GM19193 (cell line): ENCODE measurements around the gene CTDSP1.

Source experiments
- POLR2A ChIP-seq: IDR thresholded peaks from 4 replicates; pipeline ENCODE4 v1.6.1; 2011; ENCODE audit not compliant: insufficient read depth, insufficient read length; ENCODE audit errors: extremely low read depth

The CTDSP1 gene

DNA sequence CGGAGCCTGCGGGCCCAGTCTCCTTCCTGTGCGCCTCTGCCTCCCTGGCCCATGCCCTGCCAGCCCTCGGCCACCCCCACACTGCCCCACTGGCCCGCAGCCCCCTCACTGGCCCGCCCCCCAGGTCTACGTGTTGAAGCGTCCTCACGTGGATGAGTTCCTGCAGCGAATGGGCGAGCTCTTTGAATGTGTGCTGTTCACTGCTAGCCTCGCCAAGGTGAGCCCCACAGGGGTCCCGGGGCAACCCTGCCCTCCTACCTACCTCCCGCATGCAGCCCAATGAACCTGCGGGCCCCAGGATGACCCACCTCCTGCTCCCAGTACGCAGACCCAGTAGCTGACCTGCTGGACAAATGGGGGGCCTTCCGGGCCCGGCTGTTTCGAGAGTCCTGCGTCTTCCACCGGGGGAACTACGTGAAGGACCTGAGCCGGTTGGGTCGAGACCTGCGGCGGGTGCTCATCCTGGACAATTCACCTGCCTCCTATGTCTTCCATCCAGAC lies 3.3 kb downstream of the CTDSP1 start:
- no peak for TF ChIP-seq POLR2A

DNA sequence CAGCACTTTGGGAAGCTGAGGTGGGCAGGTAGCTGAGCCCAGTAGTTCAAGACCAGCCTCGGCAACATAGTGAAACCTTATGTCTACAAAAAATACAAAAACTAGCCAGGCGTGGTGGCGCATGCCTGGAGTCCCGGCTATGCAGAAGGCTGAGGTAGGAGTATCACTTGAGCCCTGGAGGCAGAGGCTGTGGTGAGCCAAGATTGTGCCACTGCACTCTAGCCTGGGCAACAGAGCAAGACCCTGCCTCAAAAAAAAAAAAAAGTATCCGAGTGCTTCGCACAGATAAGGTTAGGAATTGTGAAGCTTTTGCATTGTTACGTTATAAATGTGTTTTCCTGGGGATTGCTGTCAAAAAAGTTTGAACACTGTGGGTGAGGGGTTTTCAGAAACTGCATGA lies 4.1 kb downstream of the CTDSP1 start:
- no peak for TF ChIP-seq POLR2A

DNA sequence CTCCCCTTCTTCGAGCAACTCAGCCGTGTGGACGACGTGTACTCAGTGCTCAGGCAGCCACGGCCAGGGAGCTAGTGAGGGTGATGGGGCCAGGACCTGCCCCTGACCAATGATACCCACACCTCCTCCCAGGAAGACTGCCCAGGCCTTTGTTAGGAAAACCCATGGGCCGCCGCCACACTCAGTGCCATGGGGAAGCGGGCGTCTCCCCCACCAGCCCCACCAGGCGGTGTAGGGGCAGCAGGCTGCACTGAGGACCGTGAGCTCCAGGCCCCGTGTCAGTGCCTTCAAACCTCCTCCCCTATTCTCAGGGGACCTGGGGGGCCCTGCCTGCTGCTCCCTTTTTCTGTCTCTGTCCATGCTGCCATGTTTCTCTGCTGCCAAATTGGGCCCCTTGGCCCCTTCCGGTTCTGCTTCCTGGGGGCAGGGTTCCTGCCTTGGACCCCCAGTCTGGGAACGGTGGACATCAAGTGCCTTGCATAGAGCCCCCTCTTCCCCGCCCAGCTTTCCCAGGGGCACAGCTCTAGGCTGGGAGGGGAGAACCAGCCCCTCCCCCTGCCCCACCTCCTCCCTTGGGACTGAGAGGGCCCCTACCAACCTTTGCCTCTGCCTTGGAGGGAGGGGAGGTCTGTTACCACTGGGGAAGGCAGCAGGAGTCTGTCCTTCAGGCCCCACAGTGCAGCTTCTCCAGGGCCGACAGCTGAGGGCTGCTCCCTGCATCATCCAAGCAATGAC lies 4.8 kb downstream of the CTDSP1 start:
- no peak for TF ChIP-seq POLR2A

DNA sequence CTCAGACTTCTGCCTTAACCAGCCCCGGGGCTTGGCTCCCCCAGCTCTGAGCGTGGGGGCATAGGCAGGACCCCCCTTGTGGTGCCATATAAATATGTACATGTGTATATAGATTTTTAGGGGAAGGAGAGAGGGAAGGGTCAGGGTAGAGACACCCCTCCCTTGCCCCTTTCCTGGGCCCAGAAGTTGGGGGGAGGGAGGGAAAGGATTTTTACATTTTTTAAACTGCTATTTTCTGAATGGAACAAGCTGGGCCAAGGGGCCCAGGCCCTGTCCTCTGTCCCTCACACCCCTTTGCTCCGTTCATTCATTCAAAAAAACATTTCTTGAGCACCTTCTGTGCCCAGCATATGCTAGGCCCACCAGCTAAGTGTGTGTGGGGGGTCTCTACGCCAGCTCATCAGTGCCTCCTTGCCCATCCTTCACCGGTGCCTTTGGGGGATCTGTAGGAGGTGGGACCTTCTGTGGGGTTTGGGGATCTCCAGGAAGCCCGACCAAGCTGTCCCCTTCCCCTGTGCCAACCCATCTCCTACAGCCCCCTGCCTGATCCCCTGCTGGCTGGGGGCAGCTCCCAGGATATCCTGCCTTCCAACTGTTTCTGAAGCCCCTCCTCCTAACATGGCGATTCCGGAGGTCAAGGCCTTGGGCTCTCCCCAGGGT lies 5.5 kb downstream of the CTDSP1 start:
- peak; percentile 12 for TF ChIP-seq POLR2A

DNA sequence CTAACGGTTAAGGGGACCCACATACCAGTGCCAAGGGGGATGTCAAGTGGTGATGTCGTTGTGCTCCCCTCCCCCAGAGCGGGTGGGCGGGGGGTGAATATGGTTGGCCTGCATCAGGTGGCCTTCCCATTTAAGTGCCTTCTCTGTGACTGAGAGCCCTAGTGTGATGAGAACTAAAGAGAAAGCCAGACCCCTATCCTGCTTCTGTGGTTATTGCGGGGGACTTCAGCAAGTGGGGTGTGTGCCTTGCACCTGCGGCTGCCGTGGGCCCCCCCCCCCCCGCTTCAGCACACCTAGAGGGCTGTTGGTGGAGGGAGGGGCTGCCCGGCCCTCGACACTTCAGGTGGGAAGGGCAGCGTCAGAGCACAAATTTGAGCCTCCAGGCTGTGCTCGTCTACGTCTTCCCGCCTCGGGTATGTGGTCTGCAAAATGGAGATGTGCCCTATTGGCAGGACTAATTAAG lies 6.1 kb downstream of the CTDSP1 start:
- TF ChIP-seq POLR2A, result peak; percentile 9

DNA sequence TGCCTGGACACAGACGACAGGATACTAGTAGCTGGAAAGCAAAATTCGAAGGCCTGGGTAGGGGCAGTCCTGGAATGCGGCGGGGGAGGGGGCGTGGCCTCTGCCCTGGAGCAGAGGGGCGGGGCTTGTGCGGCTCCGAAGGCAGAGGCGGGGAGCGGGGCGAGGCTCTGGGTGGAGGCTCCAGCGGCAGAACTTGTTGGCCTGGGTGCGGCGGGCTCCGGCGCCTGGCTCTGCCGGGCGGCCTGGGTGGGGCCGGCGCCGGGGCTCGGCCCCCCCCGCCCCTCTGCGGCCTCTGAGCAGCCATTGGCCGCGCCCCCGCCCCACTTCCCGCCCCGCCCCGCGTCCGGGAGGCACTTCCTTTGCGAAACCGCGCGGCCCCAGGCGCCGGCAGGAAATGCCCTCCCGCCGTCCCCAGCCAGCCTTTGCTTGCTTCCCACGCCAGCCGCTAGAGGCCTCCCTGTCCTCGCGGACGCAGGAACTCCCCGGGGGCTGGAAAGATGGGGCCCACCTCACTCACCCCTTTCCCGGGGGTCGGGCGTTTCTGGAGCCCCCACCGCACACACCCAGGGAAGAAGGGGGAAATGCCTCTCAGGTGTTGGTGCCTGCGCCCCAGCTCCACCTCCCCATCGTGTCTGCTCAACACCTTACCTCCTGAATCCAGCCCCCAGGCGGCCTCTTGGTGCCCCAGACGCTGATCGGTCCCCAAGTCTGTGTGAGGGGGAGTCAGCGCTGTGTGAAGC lies 6.7 kb downstream of the CTDSP1 start:
- TF ChIP-seq POLR2A, result peak; percentile 40

DNA sequence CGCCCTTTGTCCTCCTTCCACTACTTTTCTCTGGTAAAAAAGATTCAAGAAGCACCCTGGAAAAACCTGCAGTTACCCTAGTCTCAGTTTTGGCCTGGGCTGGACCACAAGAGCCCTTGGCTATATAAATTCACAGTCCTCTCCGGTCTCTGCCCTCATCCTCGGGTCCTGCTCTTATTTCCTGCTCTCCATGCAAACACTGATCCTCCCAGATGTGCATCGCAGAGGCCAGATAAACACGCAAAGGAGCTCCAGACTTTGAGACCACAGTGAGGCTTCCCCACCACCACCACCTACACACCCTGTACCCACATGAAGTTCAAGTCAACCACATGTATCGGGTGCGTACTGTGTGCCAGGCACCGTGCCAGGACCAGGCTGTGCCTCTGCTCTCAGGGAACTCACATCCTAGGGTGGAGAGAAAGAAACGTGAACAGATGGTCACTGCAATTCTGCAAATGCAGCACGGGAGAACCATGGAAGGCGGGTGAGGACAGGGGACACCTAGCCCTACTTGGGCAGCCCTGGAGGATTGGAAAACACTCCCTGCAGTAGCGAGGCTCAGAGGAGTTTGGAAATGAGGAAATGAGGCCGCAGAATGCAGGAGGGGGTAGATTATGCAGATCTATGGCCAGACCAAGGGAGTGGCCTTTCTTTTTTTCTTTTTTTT lies 7.4 kb downstream of the CTDSP1 start:
- TF ChIP-seq POLR2A, result no peak

DNA sequence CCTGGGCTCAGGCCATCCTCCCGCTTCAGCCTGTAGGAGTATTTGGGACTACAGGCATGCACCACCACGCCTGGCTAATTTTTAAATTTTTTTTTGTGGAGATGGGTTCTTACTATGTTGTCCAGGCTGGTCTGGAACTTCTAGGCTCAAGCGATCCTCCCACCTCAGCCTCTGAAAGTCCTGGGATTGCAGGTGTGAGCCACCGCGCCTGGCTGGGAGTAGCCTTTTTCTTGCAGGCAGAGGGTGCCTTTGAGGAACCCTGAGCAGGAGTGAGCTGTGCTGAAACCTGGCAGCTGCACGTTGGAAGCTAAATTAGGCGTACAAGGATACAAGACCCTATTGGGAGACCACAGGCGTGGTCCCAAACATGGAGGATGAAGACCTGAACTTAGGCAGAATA lies 8.0 kb downstream of the CTDSP1 start:
- TF ChIP-seq POLR2A, result no peak

DNA sequence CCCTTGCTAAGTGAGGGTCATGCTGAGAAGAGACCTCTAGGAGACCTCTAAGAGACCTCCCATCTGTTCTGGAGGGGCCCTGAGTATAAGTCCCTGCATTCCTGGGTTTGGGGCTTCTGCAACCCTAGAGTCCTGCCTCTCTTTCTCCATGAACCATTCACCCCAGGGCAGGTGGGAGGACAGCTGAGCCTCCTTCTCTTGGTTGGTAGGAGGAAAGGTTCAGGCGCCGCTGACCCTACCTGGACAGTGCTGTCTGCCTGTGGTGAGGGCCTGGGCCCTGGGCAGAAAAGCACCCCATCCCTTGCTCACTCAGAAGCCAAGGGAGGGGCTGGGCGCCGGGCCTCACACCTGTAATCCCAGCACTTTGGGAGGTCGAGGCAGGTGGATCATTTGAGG lies 18.7 kb downstream of the CTDSP1 start:
- TF ChIP-seq POLR2A, result no peak

DNA sequence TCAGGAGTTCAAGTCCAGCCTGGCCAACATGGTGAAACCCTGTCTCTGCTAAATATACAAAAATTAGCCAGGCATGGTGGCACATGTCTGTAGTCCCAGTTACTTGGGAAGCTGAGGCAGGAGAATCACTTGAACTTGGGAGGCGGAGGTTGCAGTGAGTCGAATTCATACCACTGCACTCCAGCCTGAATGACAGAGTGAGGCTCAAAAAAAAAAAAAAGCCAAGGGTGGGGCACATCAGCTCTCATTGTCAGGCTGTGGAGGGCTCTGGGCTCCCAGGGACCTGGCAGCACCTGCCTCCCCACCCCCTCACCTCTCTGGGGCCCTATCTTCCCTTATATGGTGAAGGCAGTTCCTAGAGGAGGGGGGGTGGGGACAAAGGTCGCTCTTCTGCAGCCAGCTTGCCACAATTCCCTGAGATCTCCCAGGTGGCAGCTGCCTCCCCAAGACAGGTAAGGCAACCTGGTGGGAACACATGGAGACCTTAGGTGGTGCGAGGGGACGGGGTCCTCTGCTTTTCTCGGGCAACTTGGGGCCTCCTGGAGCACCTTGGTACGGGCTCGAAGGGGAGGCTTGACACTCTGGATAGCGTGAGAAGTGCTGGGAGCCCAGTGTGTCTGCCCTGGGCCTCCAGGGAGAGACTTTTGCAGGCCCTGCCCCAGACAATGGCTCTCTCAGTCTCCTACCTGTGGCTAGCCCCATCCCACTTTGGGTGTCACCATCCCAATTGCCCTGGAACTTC lies 19.2 kb downstream of the CTDSP1 start, which contains the start of gene VIL1:
VIL1 (plus strand) TSS at position 407 of the 742 bp plus-strand sequence. CDS start 4,656 bp downstream, outside the sequence.
- no peak for TF ChIP-seq POLR2A

DNA sequence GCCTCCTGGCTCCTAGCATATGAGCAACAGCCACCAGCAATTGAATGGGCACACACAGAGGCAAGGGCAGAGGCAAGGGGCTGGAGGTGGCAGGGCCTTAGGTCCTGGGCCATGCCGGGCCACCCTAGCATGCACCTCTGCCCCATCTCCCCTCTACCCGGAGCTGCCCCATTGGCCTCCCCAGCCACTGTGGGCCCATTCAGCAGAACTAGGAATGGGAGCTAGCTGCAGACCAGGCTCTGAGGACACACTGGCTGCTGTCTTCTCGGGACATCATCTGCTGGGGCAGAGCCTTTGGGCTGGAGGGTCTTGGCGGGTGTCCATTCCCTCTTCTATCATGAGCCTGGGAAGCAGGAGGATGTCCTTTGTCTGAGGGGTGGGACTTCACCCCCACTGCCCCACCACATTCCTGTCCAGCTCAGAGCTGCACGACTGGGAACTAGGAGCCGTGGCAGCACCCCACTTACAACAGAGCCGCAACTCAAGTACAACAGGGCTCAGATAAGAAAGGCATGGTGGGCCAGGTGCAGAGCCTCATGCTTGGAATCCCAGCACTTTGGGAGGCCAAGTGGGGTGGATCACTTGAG lies 20.1 kb downstream of the CTDSP1 start:
- no peak for TF ChIP-seq POLR2A

DNA sequence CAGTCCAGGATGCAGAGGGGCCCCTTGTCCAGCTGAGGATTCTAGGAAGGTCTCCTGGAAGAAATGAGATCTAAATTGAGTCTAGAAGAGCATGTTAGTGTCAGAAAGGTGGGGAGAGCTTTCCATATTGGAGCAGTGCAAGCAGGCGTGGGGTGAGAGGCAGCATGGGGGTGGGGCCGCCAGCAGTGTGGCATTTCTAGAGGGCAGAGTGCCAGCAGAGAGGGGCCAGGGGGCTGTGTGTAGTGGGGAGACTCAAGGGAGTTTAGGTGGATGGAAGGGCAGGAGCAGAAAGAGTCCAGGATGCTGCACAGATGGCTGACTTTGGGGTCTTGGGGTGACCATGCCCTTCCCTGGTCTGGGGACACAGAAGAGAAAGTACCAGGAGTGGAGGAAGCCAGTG lies 21.4 kb downstream of the CTDSP1 start:
- no peak for TF ChIP-seq POLR2A

DNA sequence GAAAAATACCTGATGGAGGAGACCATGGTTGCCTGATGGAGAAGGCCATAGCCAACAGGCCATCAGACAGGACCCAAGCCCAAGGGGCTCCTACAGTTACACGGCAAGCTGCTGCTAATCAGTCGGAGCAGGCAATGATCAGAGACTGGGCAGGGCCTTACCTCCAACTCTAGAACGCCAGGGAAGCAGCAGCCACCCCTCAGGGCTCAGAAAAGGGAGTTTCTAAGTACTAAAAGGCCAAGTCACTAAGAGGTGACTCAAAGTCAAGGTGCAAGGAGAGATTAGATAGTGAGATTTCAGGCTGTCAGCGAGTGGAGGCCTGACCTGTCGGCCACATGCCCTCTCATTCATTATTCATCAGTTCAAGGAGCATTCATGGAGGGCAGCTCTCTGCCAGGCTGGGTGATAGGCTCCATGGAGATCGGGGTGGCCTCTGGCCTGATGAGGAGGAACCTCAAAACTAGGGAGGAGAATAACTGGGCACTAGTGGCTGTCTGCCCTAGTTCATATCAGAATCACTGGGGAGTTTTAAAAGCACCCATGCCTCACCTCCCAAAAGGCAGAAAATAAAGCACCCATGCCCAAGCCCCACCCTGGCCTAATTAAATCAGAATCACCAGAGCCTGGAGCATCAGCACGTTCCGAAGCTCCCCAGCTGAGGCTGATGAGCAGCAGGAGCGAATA lies 22.9 kb downstream of the CTDSP1 start:
- TF ChIP-seq POLR2A, result no peak

DNA sequence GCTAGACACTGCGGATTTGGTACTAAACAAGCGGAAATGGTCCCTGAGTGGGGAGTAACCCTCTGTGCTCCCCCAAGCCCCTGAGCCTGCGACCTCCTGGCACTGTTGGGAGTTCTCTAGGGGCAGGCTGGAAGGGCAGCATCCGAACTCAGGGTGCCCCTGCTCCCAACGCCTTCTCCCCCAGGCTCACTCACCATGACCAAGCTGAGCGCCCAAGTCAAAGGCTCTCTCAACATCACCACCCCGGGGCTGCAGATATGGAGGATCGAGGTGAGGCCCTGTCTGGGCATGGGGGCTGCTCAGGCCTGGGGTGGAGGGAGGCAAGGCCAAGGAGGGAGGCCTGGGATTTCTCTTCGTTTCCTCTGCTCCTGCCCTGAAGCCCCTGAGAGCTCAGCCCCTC lies 23.9 kb downstream of the CTDSP1 start:
- TF ChIP-seq POLR2A, result no peak

DNA sequence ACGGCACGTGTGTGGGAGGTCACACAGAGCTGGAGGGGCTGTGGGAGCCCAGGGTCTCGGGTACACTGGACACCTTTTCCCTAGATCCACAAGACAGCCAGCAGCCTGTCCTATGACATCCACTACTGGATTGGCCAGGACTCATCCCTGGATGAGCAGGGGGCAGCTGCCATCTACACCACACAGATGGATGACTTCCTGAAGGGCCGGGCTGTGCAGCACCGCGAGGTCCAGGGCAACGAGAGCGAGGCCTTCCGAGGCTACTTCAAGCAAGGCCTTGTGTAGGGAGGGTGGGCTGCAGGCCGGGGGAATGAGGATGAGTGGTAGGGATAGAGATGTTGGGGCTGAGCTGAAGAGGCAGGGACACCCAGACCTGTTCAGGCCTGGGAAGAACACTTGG lies 25.9 kb downstream of the CTDSP1 start:
- TF ChIP-seq POLR2A, result no peak
